WTC11 (cell line): ENCODE data around the gene GRK4.

Experiments used
- SOX15 ChIP-seq: fragments of 250-450 bp; sonication (Bioruptor Pico); IDR thresholded peaks from 2 replicates; pipeline ENCODE4 v1.9.0; 2021; ENCODE audit warnings: mild to moderate bottlenecking
- TP53 ChIP-seq: sonication (generic); formaldehyde crosslinking; IDR thresholded peaks from 2 replicates; pipeline ENCODE4 v1.8.1; 2023; ENCODE audit warnings: mild to moderate bottlenecking, missing genetic modification reagents
- TF ChIP-seq, protein P1 (sequence below): fragments of 250-450 bp; sonication (Bioruptor Pico); IDR thresholded peaks from 2 replicates; pipeline ENCODE4 v1.9.0; 2021; ENCODE audit warnings: mild to moderate bottlenecking, borderline replicate concordance
- TF ChIP-seq, protein P2 (sequence below): fragments of 200-600 bp; IDR thresholded peaks from 2 replicates; pipeline ENCODE4 v1.8.0; 2022; ENCODE audit warnings: antibody characterized with exemption
- TF ChIP-seq, protein P3 (sequence below): sonication (generic); formaldehyde crosslinking; IDR thresholded peaks from 2 replicates; pipeline ENCODE4 v1.8.0; 2022; ENCODE audit warnings: mild to moderate bottlenecking, missing genetic modification reagents

DNA sequence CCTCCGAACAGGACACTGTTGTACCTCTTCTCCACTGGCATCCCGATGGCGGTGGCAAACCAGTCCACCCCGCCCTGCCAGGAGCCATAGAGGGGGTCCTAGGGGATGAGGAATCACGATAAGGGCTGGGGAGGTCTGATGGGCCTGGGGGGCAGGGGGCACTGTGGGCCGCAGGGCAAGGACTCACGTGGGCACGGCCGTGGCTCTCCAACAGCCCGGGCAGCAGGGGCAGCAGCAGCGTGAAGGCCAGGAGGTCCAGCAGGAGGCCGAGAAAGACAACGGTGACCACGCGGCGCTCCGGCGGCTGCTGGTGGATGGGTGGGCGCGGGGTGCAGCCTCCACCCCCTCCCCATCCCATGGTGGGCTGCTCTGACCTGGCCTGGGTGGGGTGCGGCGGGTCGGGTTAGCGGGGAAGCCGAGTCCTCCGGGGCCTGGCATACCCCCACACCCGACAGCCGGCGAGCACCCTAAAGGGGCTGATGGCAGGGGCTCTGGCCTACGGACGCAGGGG is 29.8 kb upstream of the GRK4 start:
- no peak for TF ChIP-seq SOX15 (CRISPR knock-in tag)
- TF ChIP-seq, protein P1, sequence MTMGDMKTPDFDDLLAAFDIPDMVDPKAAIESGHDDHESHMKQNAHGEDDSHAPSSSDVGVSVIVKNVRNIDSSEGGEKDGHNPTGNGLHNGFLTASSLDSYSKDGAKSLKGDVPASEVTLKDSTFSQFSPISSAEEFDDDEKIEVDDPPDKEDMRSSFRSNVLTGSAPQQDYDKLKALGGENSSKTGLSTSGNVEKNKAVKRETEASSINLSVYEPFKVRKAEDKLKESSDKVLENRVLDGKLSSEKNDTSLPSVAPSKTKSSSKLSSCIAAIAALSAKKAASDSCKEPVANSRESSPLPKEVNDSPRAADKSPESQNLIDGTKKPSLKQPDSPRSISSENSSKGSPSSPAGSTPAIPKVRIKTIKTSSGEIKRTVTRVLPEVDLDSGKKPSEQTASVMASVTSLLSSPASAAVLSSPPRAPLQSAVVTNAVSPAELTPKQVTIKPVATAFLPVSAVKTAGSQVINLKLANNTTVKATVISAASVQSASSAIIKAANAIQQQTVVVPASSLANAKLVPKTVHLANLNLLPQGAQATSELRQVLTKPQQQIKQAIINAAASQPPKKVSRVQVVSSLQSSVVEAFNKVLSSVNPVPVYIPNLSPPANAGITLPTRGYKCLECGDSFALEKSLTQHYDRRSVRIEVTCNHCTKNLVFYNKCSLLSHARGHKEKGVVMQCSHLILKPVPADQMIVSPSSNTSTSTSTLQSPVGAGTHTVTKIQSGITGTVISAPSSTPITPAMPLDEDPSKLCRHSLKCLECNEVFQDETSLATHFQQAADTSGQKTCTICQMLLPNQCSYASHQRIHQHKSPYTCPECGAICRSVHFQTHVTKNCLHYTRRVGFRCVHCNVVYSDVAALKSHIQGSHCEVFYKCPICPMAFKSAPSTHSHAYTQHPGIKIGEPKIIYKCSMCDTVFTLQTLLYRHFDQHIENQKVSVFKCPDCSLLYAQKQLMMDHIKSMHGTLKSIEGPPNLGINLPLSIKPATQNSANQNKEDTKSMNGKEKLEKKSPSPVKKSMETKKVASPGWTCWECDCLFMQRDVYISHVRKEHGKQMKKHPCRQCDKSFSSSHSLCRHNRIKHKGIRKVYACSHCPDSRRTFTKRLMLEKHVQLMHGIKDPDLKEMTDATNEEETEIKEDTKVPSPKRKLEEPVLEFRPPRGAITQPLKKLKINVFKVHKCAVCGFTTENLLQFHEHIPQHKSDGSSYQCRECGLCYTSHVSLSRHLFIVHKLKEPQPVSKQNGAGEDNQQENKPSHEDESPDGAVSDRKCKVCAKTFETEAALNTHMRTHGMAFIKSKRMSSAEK: no peak
- no peak for TF ChIP-seq TP53 (CRISPR knock-in tag)
- TF ChIP-seq, protein P2, sequence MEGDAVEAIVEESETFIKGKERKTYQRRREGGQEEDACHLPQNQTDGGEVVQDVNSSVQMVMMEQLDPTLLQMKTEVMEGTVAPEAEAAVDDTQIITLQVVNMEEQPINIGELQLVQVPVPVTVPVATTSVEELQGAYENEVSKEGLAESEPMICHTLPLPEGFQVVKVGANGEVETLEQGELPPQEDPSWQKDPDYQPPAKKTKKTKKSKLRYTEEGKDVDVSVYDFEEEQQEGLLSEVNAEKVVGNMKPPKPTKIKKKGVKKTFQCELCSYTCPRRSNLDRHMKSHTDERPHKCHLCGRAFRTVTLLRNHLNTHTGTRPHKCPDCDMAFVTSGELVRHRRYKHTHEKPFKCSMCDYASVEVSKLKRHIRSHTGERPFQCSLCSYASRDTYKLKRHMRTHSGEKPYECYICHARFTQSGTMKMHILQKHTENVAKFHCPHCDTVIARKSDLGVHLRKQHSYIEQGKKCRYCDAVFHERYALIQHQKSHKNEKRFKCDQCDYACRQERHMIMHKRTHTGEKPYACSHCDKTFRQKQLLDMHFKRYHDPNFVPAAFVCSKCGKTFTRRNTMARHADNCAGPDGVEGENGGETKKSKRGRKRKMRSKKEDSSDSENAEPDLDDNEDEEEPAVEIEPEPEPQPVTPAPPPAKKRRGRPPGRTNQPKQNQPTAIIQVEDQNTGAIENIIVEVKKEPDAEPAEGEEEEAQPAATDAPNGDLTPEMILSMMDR: no peak
- TF ChIP-seq, protein P3, sequence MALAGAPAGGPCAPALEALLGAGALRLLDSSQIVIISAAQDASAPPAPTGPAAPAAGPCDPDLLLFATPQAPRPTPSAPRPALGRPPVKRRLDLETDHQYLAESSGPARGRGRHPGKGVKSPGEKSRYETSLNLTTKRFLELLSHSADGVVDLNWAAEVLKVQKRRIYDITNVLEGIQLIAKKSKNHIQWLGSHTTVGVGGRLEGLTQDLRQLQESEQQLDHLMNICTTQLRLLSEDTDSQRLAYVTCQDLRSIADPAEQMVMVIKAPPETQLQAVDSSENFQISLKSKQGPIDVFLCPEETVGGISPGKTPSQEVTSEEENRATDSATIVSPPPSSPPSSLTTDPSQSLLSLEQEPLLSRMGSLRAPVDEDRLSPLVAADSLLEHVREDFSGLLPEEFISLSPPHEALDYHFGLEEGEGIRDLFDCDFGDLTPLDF (CRISPR knock-in tag): no peak
